Activated CD4-positive, CD25-positive, alpha-beta regulatory T cell treated with anti-CD3 and anti-CD28 coated beads, Interleukin-2, amount 50 U/mL, for 72 hours (primary cell): ENCODE results near the gene AP2M1.
A peak's percentile ranks its signal among the peaks of the same experiment; 100 is the strongest.

Experiments
- DNase-seq: peaks from one replicate; pipeline ENCODE4 v3.0.0; 2021

Gene AP2M1

DNA sequence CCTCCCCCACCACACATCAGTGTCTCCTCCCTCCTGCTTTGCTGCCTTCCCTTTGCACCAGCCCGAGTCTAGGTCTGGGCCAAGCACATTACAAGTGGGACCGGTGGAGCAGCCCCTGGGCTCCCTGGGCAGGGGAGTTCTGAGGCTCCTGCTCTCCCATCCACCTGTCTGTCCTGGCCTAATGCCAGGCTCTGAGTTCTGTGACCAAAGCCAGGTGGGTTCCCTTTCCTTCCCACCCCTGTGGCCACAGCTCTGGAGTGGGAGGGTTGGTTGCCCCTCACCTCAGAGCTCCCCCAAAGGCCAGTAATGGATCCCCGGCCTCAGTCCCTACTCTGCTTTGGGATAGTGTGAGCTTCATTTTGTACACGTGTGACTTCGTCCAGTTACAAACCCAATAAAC lies 9.0 kb downstream of the AP2M1 start:
- no peak for DNase-seq

DNA sequence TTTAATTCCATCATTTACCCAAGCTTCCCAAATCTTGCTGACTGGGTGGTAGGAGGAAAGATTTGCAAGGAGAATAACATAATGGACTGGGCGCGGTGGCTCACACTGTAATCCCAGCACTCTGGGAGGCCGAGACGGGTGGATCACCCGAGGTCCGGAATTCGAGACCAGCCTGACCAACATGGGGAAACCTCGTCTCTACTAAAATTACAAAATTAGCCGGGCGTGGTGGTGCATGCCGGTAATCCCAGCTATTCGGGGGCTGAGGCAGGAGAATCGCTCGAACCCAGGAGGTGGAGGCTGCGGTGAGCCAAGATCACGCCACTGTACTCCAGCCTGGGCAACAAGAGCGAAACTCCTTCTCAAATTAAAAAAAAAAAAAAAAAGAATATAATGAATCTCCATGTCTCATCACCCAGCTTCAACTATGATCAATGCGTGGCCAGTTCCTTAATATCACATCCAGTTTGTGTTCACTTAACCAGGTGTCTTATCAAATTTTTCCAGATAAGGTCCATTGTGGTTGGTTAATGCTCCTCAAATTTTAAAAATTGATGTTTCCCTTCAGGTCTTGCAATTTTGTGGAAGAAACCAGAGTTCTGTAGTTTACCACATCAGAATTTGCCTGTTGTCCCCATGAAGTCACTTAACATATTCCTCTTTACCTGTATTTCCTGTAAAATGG lies 10.0 kb downstream of the AP2M1 start:
- no peak for DNase-seq

DNA sequence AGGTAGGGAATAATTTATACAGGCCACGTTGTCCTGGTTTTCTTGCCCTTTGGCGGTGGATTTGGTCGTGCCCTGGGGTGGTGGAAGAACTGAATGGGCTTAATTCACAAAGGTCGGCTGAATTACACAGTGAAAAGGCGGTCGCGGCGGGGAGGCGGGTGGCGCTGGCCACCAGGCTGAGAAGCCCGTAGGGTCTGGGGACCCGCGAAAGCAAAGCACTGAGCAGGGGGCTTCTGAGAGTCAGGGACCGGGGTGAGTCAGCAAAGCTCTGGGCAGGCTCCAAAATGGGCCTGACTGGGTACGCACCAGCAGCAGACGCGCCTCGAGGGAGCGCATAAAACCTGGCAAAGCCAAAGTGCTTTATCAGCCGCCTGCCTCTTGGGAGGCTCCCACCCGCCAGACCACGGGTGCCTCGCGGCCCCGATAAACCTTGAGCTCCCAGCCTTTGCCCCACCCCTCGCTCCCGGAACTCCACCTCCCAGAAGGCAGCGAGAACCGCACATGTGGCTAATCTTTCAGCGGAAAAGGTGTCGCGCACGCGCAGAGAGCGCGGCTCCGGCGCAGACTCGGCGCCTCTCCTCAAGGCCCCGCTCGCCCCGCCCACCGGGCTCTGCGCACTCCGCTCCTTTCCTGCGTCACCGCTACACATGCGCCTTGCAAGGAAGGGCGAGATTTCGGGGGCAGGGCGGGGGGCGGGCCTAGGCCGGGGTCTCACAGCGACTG lies 11.0 kb downstream of the AP2M1 start:
- DNase-seq = peak; percentile 99

DNA sequence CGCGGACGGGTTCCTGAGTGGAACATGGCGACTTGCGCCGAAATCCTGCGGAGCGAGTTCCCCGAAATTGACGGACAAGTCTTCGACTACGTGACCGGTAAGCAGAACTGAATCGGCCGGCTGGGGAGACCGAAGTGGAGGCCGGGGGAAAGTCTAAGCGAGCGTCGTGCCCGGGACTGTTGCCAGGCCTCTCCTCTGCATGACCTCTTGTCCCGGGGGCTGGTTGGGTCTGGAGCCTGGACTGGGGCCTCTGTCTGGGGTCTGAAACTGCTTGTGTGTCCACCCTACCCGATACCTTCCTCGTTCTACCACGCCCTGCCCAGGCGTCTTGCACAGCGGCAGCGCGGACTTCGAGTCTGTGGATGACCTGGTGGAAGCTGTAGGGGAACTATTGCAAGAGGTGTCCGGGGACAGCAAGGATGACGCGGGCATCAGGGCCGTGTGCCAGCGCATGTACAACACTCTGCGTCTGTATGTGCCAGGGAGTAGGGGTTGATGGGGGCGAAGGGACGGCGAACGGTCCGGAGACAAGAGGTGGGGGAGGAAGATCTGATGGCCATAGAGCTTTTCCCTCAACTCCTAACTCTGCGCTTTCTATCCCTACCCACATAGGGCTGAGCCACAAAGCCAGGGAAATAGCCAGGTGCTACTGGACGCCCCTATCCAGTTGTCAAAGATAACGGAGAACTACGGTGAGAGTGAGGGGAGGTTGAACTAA lies 11.7 kb downstream of the AP2M1 start, which contains the start of gene ABCF3:
Gene ABCF3 (plus strand): TSS at position 16 of the 718 bp plus-strand sequence. CDS start 9 bp downstream, at position 25.
- DNase-seq = no peak

DNA sequence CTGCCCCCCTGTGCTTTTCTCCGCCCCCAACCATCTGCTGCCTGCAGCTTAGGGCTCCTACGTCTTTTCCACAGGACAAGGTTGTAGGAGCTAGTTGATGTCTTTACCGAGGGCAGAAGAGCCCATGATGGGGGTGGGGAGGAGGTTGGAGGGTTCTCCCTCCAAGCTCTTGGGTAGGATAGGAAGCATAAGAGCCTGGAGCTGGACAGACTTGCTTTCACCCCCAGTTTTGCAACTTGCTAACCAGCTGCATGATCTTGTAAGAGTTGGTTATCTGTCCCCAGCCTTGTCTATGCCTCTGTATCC lies 12.2 kb downstream of the AP2M1 start:
- no peak for DNase-seq

DNA sequence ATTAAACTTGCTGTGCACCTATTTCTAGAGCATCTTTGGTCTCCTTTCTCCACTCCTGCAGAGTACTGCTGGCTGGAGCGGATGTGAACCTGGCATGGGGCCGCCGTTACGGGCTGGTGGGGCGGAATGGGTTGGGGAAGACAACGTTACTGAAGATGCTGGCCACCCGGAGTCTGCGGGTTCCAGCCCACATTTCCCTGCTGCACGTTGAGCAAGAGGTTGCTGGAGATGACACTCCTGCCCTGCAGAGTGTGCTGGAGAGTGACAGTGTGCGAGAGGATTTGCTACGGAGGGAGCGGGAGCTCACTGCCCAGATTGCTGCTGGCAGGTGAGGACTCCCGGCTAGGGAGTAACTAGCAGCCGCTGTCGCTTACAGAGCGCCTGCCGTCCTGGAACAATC lies 13.4 kb downstream of the AP2M1 start:
- no peak for DNase-seq

DNA sequence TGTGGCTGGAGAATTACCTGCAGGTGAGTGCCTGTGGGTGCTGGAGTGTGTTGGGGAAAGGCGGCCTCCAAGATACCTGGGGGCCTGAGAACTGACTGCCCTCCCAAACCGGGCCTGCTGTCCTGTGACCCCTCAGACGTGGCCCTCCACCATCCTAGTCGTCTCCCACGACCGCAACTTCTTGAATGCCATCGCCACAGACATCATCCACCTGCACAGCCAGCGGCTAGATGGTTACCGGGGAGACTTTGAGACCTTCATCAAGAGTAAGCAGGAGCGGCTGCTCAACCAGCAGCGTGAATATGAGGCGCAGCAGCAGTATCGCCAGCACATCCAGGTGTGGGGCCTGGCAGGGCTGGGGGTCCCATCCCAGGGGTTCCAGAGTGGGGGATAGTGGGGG lies 14.8 kb downstream of the AP2M1 start:
- no peak for DNase-seq

DNA sequence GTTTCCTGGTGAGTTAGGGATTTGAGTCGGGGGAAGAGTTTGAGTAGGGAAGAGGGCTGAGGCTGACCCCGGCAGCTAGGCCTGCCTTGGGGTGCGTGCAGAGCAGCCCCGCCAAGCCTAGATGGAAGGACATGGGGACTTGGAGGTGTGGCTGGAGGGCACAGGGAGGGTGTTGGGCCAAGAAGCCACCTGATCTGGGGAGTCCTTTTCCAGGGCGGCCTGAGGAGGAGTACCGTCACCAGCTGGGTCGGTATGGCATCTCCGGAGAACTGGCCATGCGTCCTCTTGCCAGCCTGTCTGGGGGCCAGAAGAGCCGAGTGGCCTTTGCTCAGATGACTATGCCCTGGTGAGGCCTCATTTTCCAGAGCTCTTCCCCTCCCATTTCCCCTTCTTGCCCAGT lies 18.2 kb downstream of the AP2M1 start:
- DNase-seq = no peak

DNA sequence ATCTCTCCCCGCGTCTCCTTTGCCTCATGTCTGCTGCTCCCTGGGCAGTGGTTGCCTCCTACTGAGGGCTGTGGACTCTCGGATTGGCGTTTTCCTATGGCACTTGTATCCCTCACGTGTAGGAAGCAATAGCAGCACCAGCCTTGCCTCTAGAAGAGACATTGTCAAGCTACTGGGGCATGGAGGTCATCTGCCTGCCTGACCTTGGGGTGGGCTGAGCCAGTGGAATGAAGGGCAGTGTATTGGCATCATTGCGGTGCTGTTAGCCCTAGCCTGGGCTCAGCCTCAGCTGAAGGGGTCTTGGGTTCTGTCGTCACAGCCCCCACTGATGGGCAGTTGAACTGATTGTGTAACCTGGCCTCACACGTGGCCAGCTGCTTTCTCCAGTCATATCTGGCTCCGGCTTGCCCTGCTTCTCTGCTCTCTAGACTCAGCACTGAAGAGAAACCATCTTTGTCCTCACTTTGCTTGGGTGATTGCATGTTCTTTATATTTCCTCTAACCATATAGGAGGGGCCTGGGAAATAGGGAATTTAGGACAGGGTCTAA lies 19.4 kb downstream of the AP2M1 start:
- no peak for DNase-seq

DNA sequence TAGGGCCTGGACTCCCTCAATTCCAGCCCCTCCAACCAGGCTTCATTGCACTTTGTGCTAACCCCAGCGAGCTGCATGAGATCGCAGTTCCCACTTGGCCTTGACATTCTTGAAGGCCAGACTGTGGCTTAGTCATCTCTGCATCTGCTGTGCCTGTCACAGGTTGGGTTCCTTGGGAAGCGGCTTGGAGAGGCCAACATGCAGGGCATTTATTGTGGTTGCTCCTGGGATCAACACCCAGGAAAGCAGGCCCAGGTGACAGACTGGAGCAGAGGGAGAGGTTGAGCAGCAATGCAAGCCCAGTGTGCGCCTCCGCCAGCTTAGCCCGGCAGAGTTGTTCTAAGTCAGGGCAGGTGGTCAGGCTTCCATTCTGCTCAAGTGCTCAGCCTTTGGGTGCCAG lies 21.9 kb downstream of the AP2M1 start:
- DNase-seq = no peak

DNA sequence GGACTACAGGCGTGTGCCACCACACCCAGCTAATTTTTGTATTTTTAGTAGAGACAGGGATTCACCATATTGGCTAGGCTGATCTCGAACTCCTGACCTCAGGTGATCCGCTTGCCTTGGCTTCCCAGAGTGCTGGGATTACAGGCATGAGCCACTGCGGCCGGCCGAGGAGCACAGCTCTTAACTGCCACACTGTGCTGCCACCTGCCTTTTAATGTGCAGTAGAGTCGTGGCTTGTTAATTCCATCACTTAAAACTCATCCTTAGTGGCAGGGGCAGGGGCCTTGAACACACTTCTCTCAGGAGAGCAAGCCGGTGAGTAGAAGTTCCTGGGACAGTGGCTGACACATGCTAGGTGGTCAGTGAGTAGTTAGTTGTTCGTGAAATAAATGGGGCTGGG lies 23.9 kb downstream of the AP2M1 start:
- DNase-seq = no peak

DNA sequence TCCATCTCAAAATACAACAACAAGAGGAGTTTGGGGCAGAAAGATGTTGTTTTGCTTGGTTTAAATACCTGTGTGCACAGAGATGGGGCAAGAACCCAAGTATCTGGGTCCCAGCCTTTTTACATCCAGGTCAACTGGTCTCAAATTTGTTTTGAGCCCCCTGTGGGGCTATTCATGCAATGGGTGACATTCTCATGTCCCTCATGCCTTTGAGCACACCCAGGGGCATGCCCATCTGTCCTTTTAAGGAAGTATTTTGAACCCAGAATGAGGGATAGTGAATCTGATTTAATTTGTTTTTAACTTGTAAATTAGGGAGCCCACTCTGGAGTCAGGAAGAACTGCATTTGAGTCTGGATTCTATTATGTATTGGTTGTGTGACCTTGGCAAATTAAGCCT lies 26.2 kb downstream of the AP2M1 start:
- DNase-seq = no peak

DNA sequence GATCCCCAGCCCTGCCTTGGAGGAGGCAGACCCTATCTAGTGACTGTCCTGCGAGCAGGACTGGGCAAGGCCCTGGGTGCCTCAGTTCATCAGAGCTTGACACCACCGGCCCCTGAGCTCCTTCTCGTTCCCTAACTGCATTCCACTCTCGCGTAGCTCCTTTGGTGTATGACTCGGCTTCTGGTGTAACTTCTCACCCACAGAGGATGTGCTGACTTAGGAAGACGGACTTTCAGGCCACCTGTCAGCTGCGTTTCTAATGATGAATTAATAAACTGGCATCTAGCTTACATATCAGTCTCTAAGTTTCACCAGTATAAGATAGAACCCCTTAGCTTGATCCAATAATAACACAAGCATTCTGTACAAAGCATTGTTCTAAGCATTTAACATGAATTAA lies 28.9 kb downstream of the AP2M1 start:
- DNase-seq = no peak

DNA sequence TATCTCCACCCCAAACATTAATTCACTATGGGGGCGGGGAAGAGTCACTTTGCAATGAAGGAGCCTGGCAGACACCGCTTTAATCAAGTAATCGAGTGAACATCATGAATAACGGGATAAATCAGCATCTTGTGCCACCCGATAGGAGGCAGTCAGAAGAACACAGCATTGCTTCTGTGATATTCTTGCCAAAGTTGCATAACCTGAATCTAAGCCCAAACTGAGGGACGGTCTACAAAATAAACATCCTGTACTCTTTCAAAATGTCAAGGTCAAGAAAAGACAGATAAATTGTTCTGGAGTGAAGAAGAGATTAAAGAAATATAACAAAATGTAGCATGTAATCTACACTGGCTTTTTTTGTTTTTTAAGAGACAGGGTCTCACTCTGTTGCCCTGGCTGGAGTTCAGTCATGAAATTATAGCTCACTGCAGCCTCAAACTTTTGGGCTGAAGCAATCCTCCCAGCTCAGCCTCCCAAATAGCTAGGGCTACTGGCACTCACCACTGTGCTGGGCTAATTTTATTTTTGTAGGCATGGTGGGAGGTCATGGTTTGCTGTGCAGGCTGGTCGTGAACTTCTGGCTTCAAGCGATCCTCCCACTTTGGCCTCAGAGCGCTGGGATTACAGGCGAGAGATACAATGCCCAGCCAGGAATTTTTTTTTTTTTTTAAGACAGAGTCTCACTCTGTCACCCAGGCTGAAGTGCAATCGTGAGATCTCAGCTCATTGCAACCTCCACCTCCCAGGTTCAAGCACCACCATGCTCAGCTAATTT lies 34.7 kb downstream of the AP2M1 start:
- no peak for DNase-seq

DNA sequence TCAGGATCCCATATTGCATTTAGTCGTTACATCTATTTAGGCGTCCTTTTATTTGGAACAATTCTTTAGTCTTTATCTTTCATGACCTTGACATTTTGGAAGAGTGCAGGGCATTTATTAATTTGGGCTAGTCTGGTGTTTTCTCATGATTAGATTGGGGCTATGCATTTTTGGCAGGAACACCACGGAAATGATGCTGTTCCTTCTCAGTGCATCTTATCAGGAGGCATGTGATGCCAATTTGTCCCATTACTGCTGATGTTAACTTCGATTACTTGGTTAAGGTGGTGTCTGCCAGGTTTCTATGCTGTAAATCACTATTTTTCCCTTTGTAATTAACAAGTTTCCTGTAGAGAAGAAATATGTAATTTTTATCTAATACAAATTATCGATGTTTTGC lies 36.6 kb downstream of the AP2M1 start:
- no peak for DNase-seq

DNA sequence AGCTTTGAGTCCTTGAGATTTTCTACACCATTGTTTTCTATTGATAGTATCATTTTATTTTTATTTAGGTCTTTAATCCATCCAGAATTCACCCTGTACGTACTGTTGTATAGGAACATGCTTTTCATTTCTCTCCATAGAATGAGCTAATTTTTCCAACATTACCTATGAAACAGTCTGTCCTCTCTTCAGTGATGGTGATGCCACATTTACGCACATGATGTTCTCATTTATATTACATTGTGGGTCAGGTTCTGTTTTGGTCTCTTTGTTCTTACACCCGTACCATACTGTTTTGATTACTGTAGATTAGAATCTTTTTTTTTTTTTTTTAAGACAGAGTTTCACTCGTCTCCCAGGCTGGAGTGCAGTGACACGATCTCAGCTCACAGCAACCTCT lies 37.1 kb downstream of the AP2M1 start:
- no peak for DNase-seq

DNA sequence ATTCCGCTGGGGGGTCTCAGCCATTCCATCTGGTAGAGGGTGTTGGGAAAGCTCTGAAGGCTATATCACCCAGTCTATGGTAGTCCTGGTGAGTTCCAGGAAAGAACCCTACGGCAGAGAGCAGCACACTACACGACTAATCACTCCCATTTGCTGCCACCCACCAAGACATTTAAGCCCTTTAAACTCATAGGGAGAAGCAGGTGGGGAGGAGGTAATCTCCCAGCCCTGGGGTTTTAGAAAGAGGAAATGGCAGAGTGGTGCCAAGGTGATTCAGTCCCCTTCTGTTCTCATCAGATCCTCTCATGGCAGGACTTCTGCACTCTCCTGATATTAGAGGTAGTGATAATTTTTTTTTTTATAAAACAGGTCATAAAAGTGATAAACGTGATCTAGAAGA lies 44.2 kb downstream of the AP2M1 start:
- no peak for DNase-seq

DNA sequence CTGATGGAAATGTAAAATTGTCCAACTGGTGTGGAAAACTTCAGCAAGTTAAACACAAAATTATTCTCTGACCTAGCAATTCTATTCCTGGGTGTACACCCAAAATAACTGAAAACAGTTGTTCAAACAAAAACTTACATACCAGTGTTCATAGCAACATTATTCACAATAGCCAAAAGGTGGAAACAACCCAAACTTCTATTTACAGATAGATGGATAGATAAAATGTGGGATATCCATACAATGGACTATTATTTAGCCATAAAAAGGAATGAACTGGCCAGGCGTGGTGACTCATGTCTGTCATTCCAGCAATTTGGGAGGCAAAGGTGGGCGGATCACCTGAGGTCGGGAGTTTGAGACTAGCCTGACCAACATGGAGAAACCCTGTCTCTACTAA lies 47.9 kb downstream of the AP2M1 start:
- DNase-seq = no peak

DNA sequence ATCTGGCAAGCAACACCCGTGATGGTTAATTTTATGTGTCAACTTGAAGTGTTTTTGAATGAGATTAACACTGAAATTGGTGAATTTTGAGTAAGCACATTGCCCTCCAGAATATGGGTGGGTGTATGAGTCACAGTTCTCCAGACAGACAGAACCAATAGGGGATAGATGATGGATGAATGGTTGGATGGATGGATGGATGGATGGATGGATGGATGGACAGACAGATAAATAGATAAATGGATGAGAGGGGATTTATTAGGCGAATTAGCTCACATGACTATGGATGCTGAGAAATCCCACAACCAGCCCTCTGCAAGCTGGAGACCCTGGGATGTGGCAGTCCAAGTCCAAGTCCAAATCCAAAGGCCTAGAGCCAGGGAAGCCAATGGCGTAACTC lies 49.3 kb downstream of the AP2M1 start:
- no peak for DNase-seq

DNA sequence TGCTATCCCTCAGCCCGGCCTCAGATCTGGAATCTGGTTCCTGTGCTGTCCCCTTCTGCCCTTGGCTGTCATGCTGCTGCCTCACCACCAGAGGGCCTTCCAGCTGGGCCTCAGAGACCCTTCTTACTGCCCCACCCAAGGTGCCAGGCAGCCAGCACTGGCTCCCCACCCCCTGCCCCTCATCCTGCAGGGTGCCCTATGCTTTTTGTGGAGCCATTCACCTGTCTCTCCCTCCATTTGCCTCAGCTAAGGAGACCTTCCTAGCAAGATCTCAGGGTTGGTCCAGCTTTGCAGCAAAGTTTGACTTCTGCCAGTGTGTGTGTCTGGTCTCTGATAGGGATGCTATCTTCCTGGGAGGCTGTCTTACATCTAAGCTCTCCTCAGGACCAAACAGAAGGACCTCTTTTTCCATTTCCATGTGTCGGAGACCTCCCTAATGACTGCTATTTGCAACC lies 52.9 kb downstream of the AP2M1 start:
- DNase-seq = peak; percentile 47

DNA sequence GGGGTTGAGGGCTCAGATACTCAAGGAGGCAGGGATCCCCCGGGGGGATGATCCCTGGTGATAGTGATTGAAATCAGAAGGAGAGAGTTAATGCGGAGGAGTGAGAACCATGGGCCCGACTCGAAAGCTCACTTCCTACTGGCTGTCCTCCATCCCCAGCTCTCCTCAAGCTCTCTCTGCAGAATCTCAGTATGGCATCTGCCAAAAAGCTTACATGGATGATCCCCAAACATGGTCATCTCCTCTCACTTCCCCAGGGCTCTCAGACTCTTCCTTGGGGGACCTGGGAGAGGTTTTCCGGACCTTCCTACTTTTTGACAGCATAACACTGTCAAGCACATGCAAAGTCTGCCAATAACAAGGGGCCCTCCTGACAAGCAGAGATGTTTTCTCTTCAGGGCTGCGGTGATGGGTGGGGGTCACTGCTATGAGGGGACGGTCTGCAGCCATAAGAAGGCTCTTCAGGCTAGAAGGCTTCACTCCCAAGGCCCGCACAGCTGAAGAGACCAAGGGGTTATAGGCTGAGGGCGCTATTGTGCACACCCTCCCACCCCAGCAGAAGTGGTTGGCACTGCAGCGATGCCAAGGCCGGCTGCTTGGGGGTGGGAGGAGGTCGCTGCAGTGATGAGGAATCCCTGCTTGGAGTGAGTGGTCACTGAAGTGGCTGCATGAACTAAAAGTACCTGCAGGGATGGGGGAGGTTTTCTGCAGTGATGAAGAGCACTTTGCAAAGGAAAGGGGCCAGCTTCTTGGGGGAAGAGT lies 53.9 kb downstream of the AP2M1 start:
- DNase-seq = no peak

DNA sequence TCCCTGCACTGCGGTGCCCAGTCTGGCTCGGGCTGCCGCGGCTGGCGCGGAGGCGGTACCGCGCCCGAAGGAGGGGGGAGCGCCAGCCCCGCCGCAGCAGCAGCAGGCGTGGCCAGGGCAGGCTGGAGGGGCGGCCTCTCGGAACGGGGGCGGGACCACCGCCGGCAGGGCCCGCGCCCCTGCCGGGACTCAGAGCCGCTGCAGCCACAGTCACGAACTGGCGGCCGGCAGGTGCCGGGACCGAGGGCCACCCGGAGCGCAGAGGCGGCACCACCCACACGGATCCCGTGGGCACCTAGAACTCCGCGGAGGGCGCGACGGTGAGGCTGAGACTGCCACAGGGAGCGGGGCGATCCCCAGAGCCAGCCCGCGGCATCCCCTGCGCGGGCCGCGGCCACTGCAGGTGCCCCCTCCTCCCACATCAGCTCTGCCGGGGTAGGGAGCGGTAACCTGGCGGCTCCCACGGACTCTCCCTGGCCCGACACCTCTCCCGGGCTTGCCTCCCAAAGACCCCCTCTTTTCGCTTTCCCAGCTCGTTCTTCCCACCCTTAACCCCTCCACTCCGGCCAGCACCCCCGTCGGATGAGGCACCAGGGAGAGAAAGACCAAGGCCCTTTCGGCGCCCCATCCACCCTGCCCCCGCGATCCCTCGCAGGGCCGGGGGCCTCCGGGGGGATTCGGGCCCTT lies 54.9 kb downstream of the AP2M1 start, which contains the start of gene VWA5B2:
Gene VWA5B2 (plus strand): TSS at position 192 of the 687 bp plus-strand sequence. CDS start 944 bp downstream, outside the sequence.
- peak; percentile 56 for DNase-seq
